Measurements from ENCODE around the gene MPZL2.
A peak's percentile ranks its signal among the peaks of the same experiment; 100 is the strongest.

MPZL2 gene

DNA sequence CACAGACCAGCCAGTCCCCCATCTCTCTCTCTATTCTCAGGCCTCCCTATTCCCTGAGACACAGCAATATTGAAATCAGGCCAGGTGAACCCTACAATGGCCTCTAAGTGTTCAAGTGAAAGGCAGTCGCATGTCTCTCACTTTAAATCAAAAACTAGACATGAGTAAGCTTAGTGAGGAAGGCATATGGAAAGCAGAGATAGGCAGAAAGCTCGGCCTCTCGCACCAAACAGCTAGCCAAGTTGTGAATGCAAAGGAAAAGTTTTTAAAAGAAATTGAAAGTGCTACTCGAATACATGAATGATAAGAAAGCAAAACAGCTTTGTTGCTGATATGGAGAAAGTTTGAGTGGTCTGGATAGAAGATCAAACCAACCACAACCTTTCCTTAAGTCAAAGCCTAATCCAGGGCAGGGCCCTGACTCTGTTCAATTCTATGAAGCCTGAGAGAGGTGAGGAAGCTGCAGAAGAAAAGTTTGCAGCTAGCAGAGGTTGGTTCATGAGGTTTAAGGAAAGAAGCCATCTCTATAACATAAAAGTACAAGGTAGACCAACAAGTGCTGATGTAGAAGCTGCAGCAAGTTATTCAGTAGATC is 19.8 kb upstream of the MPZL2 start:
- TF ChIP-seq, protein P1, sequence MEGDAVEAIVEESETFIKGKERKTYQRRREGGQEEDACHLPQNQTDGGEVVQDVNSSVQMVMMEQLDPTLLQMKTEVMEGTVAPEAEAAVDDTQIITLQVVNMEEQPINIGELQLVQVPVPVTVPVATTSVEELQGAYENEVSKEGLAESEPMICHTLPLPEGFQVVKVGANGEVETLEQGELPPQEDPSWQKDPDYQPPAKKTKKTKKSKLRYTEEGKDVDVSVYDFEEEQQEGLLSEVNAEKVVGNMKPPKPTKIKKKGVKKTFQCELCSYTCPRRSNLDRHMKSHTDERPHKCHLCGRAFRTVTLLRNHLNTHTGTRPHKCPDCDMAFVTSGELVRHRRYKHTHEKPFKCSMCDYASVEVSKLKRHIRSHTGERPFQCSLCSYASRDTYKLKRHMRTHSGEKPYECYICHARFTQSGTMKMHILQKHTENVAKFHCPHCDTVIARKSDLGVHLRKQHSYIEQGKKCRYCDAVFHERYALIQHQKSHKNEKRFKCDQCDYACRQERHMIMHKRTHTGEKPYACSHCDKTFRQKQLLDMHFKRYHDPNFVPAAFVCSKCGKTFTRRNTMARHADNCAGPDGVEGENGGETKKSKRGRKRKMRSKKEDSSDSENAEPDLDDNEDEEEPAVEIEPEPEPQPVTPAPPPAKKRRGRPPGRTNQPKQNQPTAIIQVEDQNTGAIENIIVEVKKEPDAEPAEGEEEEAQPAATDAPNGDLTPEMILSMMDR (IDR thresholded peaks at IDR 0.05; ENCODE audit: low read depth, low read length, missing control alignments): no peak
- H3K4me3 ChIP-seq (ENCODE audit: low read depth, low read length): no peak overlapping the region
- DNase-seq (ENCODE audit: low read depth): no peak

DNA sequence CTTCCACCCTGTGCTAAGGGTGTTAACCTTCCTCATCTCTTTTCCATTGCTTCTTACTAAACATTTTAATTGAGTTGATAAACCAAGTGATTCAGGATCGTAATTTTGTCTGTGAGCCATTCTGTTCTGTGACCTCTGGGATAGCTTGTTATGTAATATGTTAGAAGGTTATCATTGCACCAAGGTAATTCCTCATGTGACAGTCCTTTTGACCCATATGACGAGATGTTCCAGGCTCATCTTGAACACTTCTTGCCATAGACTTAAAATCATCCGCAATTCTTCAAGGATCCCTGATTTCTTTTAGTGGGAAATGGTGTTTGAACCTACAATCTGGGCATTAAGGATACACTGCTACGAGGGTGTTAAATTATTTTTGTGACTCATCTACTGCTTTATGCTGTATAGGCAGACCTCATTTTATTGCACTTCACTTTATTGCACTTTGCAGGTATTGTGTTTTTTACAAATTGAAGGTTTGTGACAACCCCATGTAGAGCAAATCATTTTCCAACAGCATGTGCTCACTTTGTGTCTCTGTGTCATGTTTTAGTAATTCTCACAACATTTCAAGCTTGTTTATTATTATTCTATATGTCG is 19.0 kb upstream of the MPZL2 start:
- no peak overlapping the region for H3K4me3 ChIP-seq (ENCODE audit: low read depth, low read length)
- DNase-seq (ENCODE audit: low read depth): no peak
- TF ChIP-seq, protein P1 (IDR thresholded peaks at IDR 0.05; ENCODE audit: low read depth, low read length, missing control alignments): no peak

DNA sequence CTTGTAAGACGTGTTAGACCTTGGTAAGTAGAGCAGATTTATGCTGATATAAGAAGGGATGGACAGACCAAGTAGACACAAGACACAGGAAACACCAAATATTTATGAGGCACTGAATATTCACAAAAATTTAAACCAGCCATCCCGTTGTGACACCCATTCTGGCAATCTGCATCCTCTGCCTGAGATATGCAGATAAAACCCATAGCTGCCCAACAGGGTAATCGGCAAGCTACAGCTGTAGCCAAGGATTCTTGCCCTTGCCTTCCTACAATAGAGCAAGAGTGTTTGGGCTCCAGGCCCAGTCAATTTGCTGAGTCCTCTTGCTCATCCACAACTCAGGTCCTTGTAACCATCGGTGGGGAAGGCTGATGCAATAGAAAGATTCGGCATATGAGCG is 18.5 kb upstream of the MPZL2 start:
- no peak overlapping the region for H3K4me3 ChIP-seq (ENCODE audit: low read depth, low read length)
- TF ChIP-seq, protein P1 (IDR thresholded peaks at IDR 0.05; ENCODE audit: low read depth, low read length, missing control alignments): no peak
- DNase-seq (ENCODE audit: low read depth): no peak

DNA sequence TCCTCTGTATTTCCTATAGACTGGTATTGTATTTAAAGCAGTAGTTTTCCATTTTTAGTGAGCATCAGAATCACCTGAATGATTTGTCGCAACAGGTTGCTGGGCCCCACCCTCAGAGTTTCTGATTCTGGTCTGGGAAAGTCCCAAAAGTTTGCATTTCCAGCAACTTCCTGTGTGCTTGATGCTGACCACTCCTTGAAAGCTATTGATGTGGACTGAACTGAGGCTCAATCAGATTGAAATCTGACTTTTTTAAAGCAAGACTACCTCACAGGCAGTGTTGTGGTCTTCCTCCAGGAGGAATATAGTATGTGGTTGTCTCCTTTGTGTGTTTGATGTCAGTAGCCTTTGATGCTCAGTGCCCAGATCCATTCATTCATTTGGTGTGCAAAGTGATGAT is 17.2 kb upstream of the MPZL2 start:
- H3K4me3 ChIP-seq (ENCODE audit: low read depth, low read length): no peak overlapping the region
- TF ChIP-seq, protein P1 (IDR thresholded peaks at IDR 0.05; ENCODE audit: low read depth, low read length, missing control alignments): no peak
- DNase-seq (ENCODE audit: low read depth): peak; percentile 29

DNA sequence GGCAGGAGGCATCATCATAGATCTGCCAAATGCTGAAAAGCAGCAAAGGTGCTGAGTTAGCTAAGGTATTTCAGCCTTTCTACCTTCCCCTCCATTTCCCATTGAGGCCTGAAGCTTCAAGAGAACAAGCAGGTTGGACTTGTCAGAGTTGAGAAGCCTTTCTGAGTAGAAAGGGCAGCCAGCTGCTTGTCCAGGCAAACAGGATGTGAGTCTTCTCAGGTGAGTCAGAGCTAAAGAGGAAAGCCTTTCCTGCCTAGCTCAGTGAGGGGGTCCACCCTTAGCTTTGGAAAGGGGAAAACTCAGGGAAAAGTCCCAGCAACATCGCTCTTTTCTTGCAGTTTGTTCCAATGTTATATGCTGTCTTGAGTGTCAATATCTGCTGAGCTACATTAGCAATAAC is 13.2 kb upstream of the MPZL2 start:
- H3K4me3 ChIP-seq (ENCODE audit: low read depth, low read length): no peak overlapping the region
- TF ChIP-seq, protein P1 (IDR thresholded peaks at IDR 0.05; ENCODE audit: low read depth, low read length, missing control alignments): no peak
- DNase-seq (ENCODE audit: low read depth): peak; percentile 30

DNA sequence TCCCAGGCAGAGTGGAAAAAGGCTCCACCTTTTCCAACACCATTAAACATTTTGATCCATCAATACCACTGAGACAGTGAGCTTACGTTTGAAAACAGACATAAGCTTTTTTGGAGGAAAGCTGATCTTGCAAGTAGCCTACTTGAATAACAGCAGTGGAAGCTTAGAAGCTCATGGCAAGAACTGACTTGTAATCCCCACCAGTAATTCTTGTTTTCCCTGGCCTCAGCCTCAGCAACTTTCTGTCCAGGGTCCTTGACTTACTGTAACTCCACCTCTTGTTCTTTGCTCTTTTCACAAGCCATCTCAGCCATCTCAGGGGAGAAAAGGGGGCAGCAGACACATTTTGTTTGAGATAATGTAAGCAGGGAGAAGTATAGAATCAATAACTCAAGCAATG is 12.3 kb upstream of the MPZL2 start:
- TF ChIP-seq, protein P1 (IDR thresholded peaks at IDR 0.05; ENCODE audit: low read depth, low read length, missing control alignments): no peak
- H3K4me3 ChIP-seq (ENCODE audit: low read depth, low read length): no peak overlapping the region
- DNase-seq (ENCODE audit: low read depth): no peak

DNA sequence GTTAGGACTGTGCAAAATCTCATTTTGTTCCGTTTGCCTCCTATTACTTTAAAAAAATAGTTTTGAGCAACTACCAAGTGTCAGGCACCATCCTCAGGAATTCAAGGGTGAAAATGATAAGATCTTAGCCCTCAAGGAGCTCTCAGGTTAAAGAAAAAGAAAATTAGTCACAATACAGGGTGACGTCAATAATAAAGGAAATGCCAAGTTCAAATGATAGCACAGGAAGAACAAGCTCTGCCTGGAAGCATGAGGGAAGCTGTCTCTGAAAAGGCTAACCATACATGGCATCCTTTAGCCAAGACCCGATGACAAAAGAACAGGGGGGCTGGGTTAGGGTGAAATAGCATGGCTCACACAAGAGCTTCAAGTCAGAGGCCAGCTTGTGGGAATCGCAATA is 11.1 kb upstream of the MPZL2 start:
- H3K4me3 ChIP-seq (ENCODE audit: low read depth, low read length): no peak overlapping the region
- no peak for DNase-seq (ENCODE audit: low read depth)
- TF ChIP-seq, protein P1 (IDR thresholded peaks at IDR 0.05; ENCODE audit: low read depth, low read length, missing control alignments): no peak

All from GM12864 (cell line).